HG02852 (cell line): ENCODE results near the gene RAB1B.
"Not testable (repeated sequence)": the region's sequence is repeated elsewhere in the genome, so short reads cannot be mapped to it uniquely, and the experiment has no call there.

Source experiments
- ATAC-seq: cut with Tn5 transposase; IDR thresholded peaks from one replicate; pipeline ENCODE4 v1.9.1; 2021; ENCODE audit warnings: mild to moderate bottlenecking, moderate library complexity; ENCODE audit not compliant: unreplicated experiment

RAB1B gene

DNA sequence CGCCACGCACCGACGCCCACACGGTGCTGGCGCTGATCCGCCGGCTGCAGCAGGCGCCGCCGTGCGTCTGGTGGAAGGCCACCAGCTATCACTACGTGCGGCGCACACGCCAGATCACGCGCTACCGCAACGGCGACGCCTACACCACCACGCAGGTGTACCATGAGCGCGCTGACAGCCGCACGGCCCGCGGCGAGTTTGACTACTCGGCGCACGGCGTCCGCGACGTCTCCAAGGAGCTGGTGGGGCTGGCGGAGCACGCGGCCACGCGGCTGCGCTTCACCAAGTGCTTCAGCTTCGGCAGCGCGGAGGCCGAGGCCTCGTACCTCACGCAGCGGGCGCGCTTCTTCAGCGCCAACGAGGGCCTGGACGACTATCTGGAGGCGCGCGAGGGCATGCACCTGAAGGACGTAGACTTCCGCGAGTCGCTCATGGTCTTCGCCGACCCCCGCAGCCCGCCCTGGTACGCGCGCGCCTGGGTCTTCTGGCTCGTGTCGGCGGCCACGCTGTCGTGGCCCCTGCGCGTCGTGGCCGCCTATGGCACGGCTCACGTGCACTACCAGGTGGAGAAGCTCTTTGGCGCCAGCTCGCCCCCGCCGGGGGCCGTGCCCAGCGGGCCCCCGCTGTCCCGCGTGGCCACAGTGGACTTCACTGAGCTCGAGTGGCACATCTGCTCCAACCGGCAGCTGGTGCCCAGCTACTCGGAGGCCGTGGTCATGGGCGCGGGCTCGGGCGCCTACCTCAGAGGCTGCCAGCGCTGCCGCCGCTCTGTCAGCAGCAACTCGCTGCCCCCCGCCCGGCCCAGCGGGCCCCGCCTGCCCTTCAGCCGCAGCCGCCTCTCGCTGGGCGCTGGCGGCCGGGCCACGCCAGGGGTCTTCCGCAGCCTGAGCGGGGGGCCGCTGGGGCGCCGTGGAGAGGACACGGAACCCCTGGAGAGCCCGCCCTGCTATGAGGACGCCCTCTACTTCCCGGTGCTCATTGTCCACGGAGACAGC is 26.5 kb downstream of the RAB1B start:
- no peak for ATAC-seq

DNA sequence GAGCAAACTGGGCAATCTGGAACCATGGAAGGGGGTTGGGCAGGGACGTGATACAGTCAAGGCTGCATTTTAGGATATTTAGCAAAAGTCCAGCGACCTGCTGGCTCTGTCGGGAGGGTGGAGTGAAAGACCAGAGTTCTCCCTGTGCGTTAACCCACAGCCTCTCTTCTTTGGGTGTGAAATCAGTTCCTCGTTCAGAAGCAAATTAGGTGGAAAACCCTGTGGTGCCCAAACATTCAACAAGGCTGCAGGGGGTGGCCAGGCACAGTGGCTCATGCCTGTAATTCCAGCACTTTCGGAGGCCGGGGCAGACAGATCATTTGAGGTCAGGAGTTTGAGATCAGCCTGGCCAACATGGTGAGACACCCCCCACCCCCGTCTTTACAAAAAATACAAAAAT is 29.2 kb downstream of the RAB1B start:
- no peak for ATAC-seq

DNA sequence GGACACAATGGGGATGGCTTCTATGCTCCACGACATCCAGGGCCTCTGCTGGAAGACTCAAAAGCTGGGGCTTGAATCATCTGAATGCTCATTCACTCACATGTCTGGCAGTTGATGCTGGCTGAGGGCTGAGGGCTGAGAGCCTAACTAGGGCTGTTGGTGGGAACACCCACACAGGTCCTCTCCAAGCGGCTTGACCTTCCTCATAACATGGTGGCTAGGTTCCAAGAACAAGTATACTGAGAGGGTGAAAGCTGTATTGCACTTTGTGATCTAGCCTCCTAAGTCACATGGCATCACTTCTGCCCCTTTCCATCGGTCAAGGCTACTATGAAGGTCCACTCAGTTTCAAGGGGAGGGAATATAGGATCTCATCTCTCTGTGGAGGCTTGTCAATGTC is 30.7 kb downstream of the RAB1B start:
- no peak for ATAC-seq

DNA sequence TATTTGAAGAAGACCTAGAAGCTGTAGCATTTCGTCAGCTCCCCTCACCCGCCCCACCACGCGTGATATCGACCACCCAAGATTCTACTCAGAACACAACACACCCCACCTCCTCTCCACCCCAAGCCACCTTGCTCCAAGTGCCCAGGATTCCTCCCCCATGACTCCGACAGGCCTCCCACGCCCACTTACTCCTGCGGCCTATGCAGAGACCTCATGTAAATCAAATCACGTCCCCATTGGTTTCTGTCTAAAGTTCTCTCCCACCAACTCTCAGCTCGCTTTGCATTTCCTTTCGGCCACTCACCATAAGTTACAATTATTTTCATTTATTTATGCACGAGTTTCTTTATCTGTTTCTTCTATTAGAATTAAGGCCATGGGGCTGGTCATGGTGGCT is 34.2 kb downstream of the RAB1B start:
- ATAC-seq = no peak

DNA sequence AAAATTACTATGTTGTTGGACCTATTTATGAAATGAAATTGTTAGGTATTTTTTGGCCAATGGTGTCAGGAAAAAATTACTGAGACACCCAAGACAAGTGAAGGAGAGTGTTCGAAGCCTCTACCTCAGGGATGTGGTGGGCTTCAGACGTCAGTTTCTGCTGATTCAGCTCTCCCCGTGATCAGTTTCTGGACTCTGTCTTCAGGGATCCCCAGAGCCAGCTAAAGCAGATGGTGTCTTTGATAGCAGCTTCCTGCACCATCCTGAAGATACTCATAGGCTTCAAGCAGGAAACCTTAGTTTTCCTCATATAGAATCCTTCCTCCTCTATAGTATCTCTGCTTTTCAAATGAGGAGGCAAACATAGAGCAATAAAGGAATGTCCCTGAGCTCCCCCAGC is 41.0 kb downstream of the RAB1B start:
- no peak for ATAC-seq

DNA sequence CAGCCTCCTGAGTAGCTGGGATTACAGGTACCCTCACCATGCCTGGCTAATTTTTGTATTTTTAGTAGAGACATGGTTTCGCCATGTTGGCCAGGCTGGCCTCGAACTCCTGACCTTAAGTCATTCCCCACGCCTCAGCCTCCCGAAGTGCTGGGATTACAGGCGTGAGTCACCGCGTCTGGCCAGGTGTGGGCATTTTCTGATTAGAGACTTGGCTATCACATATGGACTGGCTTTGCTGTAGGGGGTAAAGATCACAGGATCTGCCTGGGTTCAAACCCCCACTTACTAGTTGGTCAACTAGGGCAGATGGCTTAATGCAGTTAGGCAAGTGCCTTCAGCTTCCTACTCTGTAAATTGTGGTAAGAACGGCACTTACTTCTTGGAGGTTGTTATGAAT is 41.9 kb downstream of the RAB1B start:
- ATAC-seq = no peak

DNA sequence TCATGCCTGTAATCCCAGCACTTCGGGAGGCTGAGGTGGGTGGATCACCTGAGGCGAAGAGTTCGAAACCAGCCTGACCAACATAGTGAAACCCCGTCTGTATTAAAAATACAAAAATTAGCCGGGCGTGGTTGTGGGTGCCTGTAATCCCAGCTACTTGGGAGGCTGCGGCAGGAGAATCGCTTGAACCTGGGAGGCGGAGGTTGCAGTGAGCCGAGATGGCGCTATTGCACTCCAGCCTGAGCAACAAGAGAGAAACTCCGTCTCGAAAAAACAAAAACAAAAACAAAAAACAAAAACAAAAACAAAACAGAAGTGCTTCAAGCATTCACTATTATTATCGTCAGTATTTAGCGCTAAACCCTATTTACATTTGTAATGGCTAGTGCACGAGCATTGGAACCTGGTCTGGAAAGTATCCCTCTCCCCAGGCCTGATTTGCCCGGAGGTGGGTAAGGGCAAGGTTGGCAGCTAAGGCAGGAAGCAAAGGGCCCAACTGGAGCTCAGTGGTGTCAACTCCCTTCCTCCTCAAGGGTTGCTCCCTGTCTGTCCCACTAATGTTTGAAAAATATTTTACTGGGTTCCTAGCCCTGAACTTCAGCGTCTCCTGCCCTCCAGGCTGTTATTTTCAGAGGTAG is 42.5 kb downstream of the RAB1B start:
- not testable (repeated sequence) for ATAC-seq

DNA sequence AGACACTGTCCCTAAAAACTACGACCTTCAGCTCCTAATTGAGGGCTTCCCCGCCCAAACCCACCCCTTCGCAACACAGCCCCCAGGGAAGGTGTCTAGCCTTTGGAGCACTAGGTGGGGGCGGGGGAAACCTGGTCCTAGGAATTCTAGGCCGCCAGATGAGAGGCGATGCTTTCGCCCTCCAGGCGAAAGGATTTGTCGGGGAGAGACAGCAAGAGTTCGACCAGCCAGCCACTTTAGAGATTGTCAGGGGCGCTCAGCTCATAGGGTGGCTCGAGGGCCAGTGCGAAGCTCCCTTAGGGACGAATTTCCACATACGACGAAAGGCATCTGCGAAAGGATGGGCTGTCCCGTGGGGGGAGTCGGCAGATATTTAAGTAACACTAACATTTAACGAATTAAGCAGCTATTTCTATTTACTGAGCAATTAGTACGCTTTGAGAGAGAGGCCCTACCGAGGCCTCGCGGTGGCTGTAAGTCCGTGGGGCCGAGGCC is 43.1 kb downstream of the RAB1B start:
- ATAC-seq = no peak

DNA sequence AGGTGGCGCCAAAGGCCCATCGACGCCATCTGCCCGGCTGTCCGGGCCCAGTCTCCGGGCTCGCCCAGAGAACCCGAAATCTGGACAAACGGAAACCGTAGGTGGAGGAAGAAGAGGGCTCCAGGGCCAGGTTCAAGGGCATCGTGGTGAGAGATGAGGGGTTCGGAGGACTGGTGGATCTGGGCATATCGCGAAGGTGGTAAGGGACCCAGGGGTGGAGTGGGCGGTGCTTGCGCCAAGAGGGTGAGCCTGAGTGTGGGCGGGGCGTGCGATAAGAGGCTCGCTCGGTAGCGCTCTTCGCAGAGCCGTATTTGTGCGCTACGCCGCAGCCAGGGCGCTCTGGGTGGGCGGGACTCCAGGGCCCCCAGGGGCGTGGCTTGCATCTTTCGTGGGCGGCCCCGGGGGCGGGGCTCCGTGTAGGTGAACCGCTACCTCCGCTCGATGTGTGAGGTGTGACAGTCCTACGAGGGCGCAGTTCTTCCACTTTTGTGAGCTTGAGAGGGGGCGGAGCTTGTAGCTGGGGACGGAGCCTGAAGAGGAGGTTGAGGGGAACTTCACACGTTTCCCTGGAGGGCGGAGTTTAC is 43.6 kb downstream of the RAB1B start:
- peak; percentile 63 for ATAC-seq

DNA sequence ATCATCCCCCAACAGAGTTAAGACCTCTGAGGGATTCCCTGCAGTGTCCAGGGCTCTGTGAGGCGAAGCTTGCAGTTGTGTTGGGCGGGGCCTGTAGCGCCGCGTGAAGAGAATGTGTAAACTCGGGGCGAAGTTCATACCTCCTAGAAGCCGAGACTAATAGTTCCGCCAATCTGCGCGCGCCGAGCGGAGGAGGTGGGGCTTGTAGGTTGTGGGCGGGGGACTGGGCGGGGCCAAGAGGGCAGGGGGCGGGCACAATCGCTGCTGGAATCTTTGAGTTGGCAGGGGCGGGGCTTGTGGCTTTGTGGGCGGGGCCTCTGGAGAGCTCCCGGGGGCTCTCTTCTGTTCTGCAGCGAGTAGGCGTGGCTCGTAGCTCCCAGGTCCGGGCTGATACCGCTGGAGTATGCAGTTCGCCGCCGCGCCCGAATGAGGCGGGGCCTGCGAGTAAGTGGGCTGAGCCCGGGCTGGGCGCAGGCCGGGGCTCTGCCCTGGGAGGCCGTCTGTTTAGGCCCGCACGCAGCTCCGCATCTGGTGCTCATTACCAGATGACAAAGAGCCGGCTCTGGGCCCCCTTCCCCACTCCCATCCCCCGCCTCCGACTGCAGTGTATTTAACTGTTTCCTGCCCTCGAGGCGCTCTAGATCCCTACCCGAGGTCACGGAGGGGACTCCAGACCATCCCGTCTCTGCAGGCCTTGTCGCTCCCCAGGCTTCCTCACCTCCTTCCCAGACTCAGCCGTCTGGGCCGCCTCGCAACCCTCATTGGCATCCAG is 44.3 kb downstream of the RAB1B start:
- peak; percentile 52 for ATAC-seq

DNA sequence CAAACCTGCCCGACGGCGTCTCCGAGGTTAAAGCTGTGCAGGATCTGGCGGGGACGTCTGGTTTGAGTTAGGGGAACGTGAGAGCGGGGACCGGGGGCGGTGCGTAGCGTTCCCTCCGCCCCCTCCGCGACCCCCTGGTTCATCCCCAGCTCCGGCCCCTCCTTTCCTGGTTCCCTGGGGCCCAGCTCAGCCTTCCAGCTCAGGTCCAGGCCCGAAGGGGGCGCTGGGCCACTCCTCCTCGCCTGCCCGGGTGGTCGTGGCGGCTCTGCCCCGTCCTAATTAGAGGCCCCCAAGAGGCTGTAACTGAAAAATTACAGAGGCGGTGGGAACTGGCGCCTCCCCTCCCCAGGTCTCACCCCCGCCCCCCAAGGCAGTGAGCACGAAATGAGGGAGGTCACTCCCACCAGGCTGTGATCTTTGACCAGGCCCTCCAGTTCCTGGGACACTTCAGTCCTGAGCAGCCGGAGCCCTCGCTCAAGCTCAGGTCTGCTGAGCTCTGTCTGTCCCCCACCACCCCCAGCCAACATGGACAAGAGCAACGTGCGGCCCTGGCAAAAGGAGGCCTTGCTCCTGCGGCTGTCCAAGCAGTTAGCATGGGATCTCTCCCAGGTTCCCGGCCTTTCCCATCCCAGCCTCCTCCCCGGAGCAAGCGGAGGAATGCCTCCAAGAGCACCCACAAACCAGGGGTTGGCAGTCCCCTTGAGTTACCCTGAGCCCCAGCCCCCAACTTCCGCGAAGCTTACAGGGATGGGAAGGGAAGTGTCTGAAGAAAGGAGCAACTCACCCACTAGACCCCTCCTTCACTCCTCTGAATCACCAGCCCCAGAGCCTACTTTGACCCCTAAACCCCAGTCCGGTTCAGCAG is 45.1 kb downstream of the RAB1B start:
- no peak for ATAC-seq

DNA sequence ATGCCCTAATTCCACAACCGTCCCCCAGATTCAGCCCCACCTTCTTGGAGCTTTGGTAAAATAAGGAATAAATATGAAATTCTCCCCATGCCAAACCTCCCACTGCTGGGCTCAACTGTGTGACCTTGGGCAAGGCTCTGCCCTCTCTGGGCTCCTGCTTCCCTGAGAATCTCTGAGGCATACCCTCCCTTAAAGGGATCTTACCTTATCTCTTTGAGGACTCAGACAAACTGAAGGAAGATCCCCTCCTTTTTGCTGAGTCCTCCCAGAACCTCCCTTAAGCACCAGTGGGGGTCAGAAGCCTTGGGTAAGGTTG is 45.7 kb downstream of the RAB1B start:
- ATAC-seq = no peak

DNA sequence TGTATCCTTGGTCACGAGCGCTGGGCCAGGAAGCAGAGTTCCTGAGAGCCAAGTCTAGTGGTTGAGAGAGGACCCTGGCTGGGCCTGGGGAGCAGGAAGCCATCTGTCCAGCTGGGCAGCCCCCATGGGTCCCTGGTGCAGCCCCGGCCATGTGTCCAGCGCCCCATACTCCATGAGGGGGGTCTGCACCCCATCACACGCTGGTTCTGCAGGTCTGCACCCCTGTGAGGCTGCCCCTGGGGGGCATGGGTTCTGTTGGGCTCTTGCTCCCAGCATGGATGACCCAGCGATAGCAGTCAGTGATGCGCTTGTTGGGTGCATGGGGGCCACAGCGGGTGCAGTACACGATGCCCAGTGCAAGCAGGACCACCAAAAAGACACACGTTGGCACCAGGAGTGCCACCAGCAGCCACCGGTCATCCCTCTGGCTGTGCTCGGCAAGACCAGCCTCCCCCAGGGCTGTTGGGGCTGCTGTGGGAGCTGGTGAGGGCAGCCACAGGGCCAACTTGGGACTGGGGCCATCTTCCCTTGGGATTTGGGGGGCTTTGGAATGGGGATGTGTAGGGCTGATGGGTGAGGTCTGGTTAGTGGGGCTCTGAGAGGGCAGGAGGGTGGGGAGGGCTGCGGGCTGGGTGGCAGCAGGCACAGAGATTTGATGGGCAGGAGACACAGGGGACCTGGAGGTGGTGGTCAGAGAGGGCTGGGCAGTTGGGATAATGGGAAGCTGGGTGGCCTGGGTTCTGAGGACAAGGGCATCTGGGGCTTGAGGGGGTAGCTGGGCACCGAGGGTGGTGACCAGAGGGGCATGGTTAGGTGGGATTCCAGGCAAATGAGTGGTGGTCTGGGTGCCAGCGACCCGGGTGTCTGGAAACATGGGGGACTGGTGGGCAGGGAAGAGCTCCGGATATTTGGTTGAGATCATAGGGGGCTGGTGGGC is 46.4 kb downstream of the RAB1B start:
- ATAC-seq = no peak

DNA sequence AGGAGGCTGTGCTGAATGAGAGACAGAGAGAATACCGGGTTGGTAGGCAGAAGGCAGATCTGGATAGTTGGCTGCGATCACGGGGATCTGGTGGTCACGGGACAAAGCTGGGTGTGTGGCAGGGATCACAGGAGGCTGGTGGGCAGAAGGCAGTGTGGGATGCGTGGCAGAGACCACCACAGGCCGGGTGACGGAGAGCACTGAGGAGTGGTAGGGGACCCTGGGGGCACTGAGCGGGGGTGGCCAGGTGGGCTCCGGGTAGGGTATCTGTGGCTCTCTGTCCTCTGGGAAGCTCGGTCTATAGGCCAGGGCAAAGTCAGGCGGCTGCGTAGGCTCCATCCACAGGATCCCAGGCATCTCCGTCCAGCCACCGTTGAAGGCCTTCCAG is 47.1 kb downstream of the RAB1B start:
- no peak for ATAC-seq

DNA sequence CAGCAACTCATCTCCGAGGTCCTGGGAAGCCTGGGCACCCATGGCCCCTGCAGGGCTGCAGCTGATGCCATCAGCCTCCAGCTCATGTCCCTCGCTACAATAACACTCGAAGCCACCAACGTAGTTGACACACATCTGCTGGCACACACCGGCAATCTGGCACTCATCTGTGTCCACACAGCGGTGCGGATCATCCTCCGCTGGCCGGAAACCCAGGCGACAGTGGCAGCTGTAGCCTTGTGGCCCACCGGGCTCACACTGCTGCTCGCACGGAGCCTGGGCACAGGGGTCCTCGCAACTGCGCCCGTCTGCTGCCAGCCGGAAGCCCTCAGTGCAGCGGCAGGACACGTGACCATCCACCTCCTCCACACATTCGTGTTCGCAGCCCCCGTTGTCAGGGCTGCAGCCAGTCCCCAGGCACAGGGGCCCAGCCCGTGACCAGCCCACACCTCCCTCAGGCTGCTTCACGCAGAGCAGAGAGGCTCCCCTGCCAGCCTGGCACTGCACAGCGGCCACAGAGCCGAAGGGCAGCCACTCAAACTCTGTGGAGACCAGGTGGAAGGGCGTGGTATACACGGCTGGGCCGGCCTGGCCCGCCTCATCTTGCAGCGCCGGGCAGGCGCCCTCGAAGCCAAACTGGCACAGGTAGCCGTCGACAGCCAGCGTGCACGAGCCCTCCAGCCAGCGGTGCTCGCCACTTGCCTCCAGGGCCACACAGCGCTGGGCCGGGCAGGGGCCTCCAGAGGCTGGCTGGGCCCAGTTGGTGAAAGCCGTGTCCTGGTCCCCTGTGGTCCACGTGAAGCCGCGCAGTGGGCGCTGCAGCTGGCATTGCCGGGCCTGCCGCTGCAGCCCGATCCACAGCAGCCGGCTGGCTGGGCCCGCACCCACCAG is 47.7 kb downstream of the RAB1B start:
- ATAC-seq = no peak

DNA sequence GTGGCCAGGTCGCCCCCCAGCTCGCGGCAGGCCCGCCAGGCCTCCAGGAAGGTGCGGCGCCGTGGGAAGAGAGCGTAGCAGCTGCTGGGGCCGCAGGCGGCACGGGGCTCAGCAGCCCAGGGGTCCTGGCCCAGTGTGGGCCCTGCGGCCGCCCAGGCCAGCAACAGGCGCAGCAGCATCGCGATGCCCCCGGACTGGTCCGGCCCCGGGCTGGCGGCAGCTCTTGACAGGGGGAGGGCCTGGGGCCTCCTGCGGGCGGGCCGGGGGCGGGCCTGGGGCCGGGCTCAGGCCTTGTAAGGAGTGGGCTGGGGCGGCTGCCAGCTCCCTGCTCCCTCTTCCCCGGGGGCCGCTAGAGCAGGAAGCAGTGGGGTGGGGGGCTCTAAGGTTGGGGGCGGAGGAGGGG is 48.4 kb downstream of the RAB1B start, which contains the start of gene CD248:
Gene CD248, minus strand, starts transcription at position 196 of the 403 bp plus-strand sequence. Its CDS starts 17 bp downstream, at position 179.
- no peak for ATAC-seq

DNA sequence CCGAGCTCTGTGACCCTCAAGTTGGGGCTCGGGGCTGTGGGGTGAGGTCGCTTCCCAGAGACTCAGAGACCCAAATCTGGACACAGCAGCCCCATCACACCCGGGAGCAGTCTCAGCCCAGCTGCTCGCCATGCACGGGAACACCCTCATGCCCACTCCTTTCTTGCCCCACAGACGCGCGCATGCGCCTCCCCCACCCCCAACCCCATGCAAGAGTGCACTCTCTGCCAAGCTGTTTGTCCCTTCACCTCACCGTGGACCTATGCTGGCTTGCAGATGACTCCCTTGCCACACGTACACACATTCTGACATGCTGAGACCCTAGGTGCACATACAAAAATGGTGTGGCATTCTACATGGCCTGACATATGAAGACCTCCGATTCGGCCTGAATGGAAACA is 48.9 kb downstream of the RAB1B start:
- ATAC-seq = no peak
